HG03139 (cell line): ENCODE data around the gene ADGRG4.

Source experiments
- ATAC-seq: cut with Tn5 transposase; IDR thresholded peaks from one replicate; pipeline ENCODE4 v1.9.1; 2021; ENCODE audit not compliant: unreplicated experiment

ADGRG4 gene

DNA sequence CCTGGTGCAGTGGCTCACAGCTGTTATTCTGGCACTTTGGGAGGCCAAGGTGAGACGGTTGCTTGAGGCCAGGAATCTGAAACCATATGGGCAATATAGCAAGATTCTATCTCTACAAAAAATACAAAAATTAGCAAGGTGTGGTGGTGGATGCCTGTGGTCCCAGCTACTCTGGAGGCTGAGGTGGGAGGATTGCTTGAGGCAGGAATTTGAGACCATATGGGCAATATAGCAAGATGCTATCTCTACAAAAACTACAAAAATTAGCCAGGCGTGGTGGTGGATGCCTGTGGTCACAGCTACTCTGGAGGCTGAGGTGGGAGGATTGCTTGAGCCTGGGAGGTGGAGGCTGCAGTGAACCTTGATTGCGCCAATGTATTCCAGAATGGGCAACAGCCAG lies 2.3 kb downstream of the ADGRG4 start:
- ATAC-seq, result no peak

DNA sequence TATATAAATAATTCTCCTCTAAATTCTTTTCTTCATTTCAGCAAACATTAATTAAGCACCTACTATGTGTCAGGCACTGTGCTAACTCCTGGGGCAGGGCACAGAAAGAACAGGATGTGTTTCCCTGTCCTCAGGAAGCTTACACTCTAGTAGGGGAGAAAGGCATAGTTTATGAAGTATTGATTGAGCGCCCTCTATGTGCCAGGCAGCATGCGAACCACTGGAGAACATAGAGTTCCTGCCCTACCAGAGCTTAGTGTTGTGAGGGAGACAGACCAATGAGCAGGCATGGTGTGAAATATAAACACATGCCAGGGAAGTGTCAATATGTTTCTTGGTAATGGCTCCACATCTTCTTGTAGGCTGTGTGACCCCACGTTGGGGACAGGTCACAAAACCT lies 3.7 kb downstream of the ADGRG4 start:
- no peak for ATAC-seq

- ATAC-seq, result no peak
These were observed 5.4 kb downstream of the ADGRG4 start for GRCh38 chrX:136306182-136306581.

DNA sequence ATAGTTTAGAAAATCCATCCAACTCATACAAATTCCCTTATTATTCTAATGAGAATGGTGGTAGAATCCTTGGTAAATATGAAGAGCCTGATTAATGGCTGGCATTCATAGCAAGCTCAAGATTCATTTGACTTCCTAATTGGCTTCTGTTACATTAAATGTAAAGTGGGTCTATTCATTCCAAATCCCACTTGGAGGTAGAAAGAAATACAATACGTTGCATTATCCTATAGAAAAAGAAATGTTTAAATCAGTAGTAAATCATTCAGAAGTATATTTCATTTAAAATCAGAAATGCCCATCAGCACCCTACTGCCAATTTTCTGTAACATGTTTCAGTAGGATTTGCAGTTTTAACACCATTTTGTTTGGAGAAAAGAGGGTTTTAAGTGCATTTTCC lies 6.7 kb downstream of the ADGRG4 start:
- no peak for ATAC-seq

- ATAC-seq, result no peak
These were observed 9.6 kb downstream of the ADGRG4 start for GRCh38 chrX:136310411-136310810.

DNA sequence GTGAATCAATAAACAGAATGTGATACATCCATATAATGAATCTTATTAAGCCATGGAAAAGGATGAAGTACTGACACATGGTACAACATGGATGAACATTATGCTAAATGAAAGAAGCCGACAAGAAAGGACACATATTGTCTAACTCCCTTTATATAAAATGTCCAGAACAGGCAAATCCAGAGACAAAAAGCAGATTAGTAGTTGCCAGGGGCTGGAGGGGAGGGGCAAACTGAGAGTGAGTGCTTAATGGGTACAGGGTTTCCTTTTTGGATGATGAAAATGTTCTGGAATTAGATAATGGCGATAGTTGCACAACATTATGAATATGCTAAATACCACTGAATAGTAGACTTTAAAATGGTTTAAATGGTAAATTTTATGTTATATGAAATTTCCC lies 17.4 kb downstream of the ADGRG4 start:
- ATAC-seq, result no peak

DNA sequence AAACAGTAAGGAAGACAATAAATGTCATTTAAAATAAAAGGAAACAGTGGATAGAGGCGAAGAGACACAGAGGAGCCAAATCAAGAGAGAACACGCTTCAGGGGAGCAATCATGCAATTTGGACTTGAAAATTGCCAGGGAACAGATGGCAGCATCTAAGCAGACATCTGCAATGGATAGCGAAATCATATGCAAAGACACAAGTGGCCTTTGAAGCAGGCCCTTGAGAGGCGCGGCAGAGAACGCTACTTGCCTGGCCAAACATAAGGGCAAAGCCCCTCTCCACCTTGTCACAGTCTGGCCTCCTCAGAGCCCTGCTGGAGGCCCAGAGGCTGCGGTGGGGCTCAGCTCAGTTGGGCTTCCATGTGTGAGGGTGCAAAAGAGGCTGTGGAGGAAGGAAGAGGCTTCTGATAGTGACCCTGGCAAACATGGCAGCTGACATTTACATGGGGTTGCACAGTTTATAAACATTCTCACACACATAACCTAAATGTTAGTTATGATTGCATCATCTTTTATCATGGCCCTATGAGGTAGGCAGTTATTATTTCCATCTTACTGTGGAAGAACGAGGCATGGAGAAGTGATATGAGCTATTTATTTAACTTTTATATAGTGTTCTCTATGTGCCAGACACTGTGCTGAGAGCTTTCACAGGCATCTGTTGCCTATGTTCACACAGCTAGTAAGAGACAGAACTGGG lies 18.3 kb downstream of the ADGRG4 start:
- no peak for ATAC-seq

GRCh38 chrX:136319600-136319999 lies 18.8 kb downstream of the ADGRG4 start:
- no peak for ATAC-seq

GRCh38 chrX:136321532-136321931 lies 20.8 kb downstream of the ADGRG4 start:
- no peak for ATAC-seq

DNA sequence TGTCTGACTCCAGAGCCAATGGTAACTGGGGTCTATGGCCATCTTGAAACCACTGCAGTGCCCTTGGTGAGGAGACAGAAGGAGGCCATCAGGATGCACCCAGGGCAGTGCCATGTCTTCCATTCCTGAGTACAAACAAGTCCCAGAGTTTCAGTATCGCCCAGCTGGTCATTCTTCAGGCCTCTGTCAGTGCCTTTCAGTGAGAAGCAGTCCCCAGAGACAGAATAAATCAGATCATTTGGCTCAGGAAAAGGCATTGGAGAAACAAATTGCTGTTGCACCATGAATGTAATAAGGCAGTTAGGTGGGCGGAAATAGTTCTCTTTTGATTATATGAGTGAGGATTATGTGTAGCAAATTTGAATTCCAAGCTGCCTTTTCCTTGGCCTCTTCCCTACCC lies 21.3 kb downstream of the ADGRG4 start:
- ATAC-seq, result no peak

DNA sequence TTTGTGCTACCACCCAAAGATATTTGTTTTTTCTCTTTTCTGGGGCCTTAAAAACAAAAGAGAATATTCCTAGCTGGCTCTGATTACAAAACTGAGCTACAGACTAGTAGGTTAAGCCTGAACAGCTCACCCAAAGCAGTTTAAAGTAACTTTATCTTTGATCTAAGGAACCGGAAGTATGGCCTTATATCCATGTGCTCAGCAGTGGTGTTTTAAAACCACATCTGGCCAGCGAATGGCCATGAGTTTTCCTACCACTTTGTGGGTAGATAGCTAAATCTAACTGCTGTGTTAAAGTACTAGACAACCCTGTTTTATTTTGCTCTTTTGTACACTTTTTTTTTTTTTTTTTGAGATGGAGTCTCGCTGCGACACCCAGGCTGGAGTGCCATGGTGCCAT lies 24.6 kb downstream of the ADGRG4 start:
- no peak for ATAC-seq

GRCh38 chrX:136328933-136329332 lies 28.2 kb downstream of the ADGRG4 start:
- ATAC-seq, result no peak

DNA sequence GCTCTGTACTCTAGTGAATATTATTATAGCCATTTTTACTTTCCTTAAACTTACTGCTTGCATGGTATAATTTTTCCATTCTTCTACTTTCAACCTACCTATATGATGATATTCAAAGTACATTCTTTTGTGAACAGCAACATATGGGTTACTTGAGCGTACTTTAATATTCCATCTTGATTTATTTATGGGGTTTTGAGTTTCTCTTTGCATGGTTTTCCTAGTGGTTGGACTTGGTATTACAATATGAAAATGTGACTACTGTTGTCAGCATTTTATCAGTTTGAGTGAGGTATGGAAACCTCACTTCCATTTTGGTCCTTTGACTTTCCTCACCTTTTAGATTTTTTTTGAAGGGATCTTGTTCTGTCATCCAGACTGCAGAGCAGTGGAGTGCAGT lies 35.9 kb downstream of the ADGRG4 start:
- no peak for ATAC-seq

GRCh38 chrX:136339702-136340101 lies 38.9 kb downstream of the ADGRG4 start:
- ATAC-seq, result no peak

- ATAC-seq, result no peak
These were observed 43.6 kb downstream of the ADGRG4 start for GRCh38 chrX:136344320-136344719.

GRCh38 chrX:136346506-136346905 lies 45.7 kb downstream of the ADGRG4 start:
- no peak for ATAC-seq

DNA sequence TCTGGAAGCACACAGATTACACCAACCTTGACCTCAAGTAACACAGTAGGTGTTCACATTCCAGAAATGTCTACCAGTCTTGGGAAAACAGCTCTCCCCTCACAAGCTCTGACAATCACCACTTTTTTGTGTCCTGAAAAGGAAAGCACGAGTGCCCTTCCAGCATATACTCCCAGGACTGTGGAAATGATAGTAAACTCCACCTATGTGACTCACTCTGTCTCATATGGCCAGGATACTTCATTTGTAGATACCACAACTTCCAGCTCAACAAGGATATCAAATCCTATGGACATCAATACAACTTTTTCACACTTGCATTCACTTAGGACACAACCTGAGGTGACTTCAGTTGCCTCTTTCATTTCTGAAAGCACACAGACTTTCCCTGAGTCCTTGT lies 46.9 kb downstream of the ADGRG4 start:
- ATAC-seq, result no peak

DNA sequence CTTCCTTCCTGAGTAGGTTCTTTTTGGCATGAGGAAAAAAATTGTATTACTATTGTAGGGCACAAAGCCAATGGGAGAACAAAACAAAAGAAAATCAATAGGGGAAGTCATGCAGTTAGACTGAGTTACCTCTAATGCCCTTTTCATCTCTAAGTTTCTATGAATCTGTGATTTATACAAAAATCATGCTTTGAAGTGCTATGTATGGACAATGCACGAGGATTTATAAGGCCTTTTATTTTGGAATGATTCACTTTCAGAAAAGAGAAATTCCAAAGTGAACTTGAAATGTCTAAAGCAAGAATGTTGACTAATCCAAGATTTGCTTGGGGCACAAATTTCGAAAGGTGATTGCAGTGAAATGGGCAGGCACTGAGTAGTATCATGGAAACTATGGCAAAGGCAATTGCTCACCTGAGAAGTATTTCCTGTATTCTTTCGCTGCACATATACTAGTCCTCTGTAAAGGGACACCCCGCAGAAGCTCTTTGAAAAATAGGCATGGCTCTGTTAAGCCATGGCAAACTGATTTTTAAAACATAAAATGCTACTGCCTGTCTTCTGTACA lies 52.8 kb downstream of the ADGRG4 start:
- ATAC-seq, result no peak

DNA sequence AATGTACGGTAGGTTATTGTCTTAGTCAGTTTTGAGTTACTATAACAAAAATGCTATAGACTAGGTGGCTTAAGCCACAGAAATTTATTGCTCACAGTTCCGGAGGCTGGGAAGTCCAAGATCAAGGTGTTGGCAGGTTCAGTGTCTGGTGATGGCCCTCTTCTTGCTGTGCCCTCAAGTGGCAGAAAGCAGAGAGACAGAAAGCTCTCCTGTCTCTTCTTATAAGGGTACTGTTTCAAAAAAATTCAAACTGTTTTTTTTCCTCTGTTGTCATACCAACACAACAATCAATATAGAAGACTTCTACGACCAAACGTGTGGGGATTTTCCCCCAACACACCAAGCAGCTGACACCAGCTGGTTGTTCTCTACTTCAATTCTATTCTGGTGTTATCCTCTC lies 53.4 kb downstream of the ADGRG4 start:
- ATAC-seq, result no peak

GRCh38 chrX:136369377-136369776 lies 68.6 kb downstream of the ADGRG4 start:
- no peak for ATAC-seq

DNA sequence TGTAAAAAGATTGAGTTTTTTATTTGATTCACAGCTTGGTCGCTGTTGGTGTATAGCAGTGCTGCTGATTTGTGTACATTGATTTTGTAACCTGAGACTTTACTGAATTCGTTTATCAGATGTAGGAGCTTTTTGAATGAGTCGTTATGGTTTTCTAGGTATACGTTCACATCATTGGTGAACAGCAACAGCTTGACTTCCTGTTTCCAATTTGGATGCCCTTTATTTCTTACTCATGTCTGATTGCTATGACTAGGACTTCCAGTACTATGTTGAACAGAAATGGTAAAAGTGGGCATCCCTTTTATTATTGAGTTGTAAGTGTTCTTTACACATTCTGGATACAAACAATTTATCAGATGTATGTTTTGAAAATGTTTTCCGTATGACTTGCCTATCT lies 76.0 kb downstream of the ADGRG4 start:
- ATAC-seq, result no peak

DNA sequence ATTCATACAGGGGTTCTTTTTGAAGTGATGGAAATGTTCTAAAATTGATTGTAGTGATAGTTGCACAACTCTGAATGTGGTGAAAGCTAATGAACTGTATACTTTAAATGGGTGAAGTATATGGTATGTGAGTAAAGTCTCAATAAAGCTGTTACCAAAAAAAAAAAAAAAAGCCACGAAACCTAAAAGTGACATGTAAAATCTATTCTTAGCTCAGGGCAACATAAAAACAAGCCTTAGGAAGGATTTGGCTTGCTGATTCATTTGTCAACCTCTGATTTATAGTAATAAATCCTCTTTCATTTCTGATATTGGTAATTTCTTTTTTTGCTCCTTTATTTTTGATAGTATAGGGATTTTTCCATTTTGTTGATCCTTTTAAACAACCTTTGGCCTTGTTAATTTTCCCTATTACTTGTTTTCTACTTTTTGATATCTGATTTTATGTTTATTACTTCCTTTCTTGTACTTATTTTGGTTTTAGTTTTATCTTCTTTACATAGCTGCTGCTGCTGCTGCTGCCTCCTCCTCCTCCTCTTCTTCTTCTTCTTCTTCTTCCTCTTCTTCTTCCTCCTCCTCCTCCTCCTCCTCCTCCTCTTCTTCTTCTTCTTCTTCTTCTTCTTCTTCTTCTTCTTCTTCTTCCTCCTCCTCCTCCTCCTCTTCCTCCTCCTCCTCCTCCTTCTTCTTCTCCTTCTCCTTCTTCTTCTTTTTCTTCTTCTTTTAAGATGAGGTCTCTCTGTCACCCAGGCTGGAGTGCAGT lies 79.4 kb downstream of the ADGRG4 start:
- no peak for ATAC-seq
